H1 (cell line): ENCODE results near the gene LIPF. TPM values are rescaled to one million over a fixed set of nuclear protein-coding genes. Genes with fewer than 3 reads are reported as not detected.

Experiments used
- CHD7 ChIP-seq: fragments of 300-600 bp; sonication (generic); IDR thresholded peaks from 2 replicates; pipeline ENCODE4 v1.7.1; 2012; ENCODE audit warnings: low read length, moderate library complexity, mild to moderate bottlenecking, inconsistent platforms; ENCODE audit not compliant: insufficient replicate concordance
- HDAC6 ChIP-seq: IDR thresholded peaks from one replicate; pipeline ENCODE4 v1.7.1; 2012; ENCODE audit warnings: low read depth, mild to moderate bottlenecking, inconsistent platforms, low read length, moderate library complexity
- polyA plus RNA-seq, 7 experiments: library from polyadenylated mRNA; depleted of rRNA in 3 of 7; stranded (reverse) in 5 of 7; unstranded in 2 of 7; fragments of >200 nt in 5 of 7; fragments of 200-250 nt in 2 of 7; gene quantifications; 1 replicate in 5 of 7; 2 replicates in 1 of 7; 4 replicates in 1 of 7; pipeline versions ENCODE4 v1.2.1 to v1.2.3, GENCODE V29; 2011 to 2013; ENCODE audit warnings: missing spikeins in 2 of 7, mixed read lengths in 2 of 7
- total RNA-seq: library from RNA; stranded (reverse); fragmentation: NEBNext Ultra II Directional; extraction: Animal tissue kit (Norgen Biotek cat#: 25700); gene quantifications from 2 replicates; pipeline ENCODE4 v1.2.1, GENCODE V29; 2021

The LIPF gene
- total and polyA plus RNA-seq, 2 of the 8 experiments (the other 6 are each of a cell fraction or from before 2014, with no cell fraction given), result not detected

- no peak for TF ChIP-seq CHD7
- TF ChIP-seq HDAC6, result no peak
- TF ChIP-seq, all 59 proteins: peak for 0
Observed at GRCh38 chr10:88670497-88670896, 6.3 kb downstream of the LIPF start (continued).
